SU-DHL-6 (cell line): Measurements from ENCODE around the gene NUMA1.

Experiments
- H2AFZ ChIP-seq: fragments of 200-600 bp; sonication (generic); 2 replicates; pipeline ENCODE4 v1.6.1; 2014; ENCODE audit warnings: low read depth, mild to moderate bottlenecking, moderate library complexity, mixed read lengths, antibody characterized with exemption, low read length; ENCODE audit not compliant: severe bottlenecking
- H3F3A ChIP-seq: fragments of 200-600 bp; shearing (Covaris generic); 2 replicates; pipeline ENCODE4 v1.6.0; 2016; ENCODE audit warnings: antibody characterized with exemption, mild to moderate bottlenecking; ENCODE audit not compliant: insufficient read depth
- H3K27ac ChIP-seq: fragments of 200-600 bp; sonication (generic); 2 replicates; pipeline ENCODE4 v1.5.1; 2016; ENCODE audit warnings: low read depth, mild to moderate bottlenecking, low read length, moderate library complexity, mixed read lengths
- H3K27me3 ChIP-seq: fragments of 200-600 bp; sonication (generic), shearing (Covaris generic); 2 replicates; pipeline ENCODE4 v1.6.0; 2014; ENCODE audit warnings: mild to moderate bottlenecking, low read length
- H3K36me3 ChIP-seq: fragments of 200-600 bp; sonication (generic); 2 replicates; pipeline ENCODE4 v1.6.1; 2014; ENCODE audit warnings: mild to moderate bottlenecking, low read length, mixed read lengths
- H3K4me2 ChIP-seq: fragments of 300-600, 200-600 bp; shearing (Covaris generic), sonication (generic); 2 replicates; pipeline ENCODE4 v1.6.0; 2014; ENCODE audit warnings: low read length, low read depth, mild to moderate bottlenecking; ENCODE audit not compliant: poor library complexity, severe bottlenecking
- H3K4me3 ChIP-seq: fragments of 200-600 bp; sonication (generic); 2 replicates; pipeline ENCODE4 v1.5.1; 2014; ENCODE audit warnings: antibody characterized with exemption, low read length, mild to moderate bottlenecking, mixed read lengths; ENCODE audit not compliant: insufficient read depth, poor library complexity, severe bottlenecking
- H3K79me2 ChIP-seq: fragments of 200-600 bp; sonication (generic); 2 replicates; pipeline ENCODE4 v1.6.1; 2014; ENCODE audit warnings: mild to moderate bottlenecking, low read length, moderate library complexity; ENCODE audit not compliant: insufficient read depth
- H3K9ac ChIP-seq: fragments of 200-600 bp; sonication (generic); 2 replicates; pipeline ENCODE4 v1.7.0; 2014; ENCODE audit warnings: mild to moderate bottlenecking, low read length
- H3K9me2 ChIP-seq: fragments of 200-600 bp; sonication (generic); replicated peaks from 2 replicates; pipeline ENCODE4 v1.6.1; 2014; ENCODE audit warnings: low read length; ENCODE audit not compliant: insufficient read depth
- H3K9me3 ChIP-seq: fragments of 200-600 bp; sonication (generic); 2 replicates; pipeline ENCODE4 v1.6.1; 2014; ENCODE audit warnings: low read length, mixed read lengths; ENCODE audit not compliant: insufficient read depth
- H4K20me1 ChIP-seq: fragments of 200-600 bp; sonication (generic); 2 replicates; pipeline ENCODE4 v1.6.1; 2014; ENCODE audit warnings: low read depth, mild to moderate bottlenecking, antibody characterized with exemption, low read length, moderate library complexity, mixed read lengths
- EZH2phosphoT487 ChIP-seq: fragments of 200-600 bp; sonication (generic), shearing (Covaris generic); conservative IDR thresholded peaks from 2 replicates; pipeline ENCODE4 v1.6.1; 2018; ENCODE audit warnings: mild to moderate bottlenecking, antibody characterized with exemption, low read length, moderate library complexity, mixed read lengths
- TF ChIP-seq, protein P1 (sequence below): fragments of 200-600 bp; sonication (generic); IDR thresholded peaks from one replicate; pipeline ENCODE4 v1.5.1; 2017; ENCODE audit warnings: antibody characterized with exemption, mild to moderate bottlenecking, low read length, moderate library complexity; ENCODE audit not compliant: insufficient read depth, poor library complexity, severe bottlenecking

Gene NUMA1

GRCh38 chr11:72012897-72013721 is 67.2 kb downstream of the NUMA1 start:
- Histone ChIP-seq H3K4me3 (no peak overlapping the region), H3K36me3 (peaks cover 5% of the 10 kb centered on the region; the same call in 1 of the 2 replicates), H3F3A (no peaks in the 10 kb centered on the region), H4K20me1 (no peaks in the 10 kb centered on the region), H2AFZ (no peak overlapping the region), H3K9me3 (no peaks in the 10 kb centered on the region), H3K9ac (no peak overlapping the region), H3K4me2 (no peak overlapping the region), H3K79me2 (no peaks in the 10 kb centered on the region), H3K9me2 (no peaks in the 10 kb centered on the region), H3K27me3 (no peaks in the 10 kb centered on the region), H3K27ac (no peak overlapping the region)
- no peak for TF ChIP-seq EZH2phosphoT487
- TF ChIP-seq, protein P1, sequence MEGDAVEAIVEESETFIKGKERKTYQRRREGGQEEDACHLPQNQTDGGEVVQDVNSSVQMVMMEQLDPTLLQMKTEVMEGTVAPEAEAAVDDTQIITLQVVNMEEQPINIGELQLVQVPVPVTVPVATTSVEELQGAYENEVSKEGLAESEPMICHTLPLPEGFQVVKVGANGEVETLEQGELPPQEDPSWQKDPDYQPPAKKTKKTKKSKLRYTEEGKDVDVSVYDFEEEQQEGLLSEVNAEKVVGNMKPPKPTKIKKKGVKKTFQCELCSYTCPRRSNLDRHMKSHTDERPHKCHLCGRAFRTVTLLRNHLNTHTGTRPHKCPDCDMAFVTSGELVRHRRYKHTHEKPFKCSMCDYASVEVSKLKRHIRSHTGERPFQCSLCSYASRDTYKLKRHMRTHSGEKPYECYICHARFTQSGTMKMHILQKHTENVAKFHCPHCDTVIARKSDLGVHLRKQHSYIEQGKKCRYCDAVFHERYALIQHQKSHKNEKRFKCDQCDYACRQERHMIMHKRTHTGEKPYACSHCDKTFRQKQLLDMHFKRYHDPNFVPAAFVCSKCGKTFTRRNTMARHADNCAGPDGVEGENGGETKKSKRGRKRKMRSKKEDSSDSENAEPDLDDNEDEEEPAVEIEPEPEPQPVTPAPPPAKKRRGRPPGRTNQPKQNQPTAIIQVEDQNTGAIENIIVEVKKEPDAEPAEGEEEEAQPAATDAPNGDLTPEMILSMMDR: no peak

GRCh38 chr11:72012091-72012630 is 68.2 kb downstream of the NUMA1 start:
- Histone ChIP-seq H2AFZ (no peak overlapping the region), H3K9me3 (no peaks in the 10 kb centered on the region), H3K9me2 (no peaks in the 10 kb centered on the region), H3K27me3 (no peaks in the 10 kb centered on the region), H3K4me3 (no peak overlapping the region), H3K9ac (no peak overlapping the region), H3K4me2 (no peak overlapping the region), H3K36me3 (peaks cover 8% of the 10 kb centered on the region; the same call in 1 of the 2 replicates), H4K20me1 (no peaks in the 10 kb centered on the region), H3K27ac (no peak overlapping the region), H3K79me2 (no peaks in the 10 kb centered on the region), H3F3A (no peaks in the 10 kb centered on the region)
- TF ChIP-seq, protein P1: no peak
- no peak for TF ChIP-seq EZH2phosphoT487

GRCh38 chr11:72010529-72011233 is 69.7 kb downstream of the NUMA1 start:
- H3K9ac ChIP-seq: no peak overlapping the region
- no peaks in the 10 kb centered on the region for H3K9me2 ChIP-seq
- no peak overlapping the region for H3K4me2 ChIP-seq
- H3K27me3 ChIP-seq: no peaks in the 10 kb centered on the region
- peaks cover 8% of the 10 kb centered on the region; the same call in 1 of the 2 replicates for H3K36me3 ChIP-seq
- H3F3A ChIP-seq: no peaks in the 10 kb centered on the region
- TF ChIP-seq, protein P1: no peak
- no peak for TF ChIP-seq EZH2phosphoT487
- no peaks in the 10 kb centered on the region for H3K9me3 ChIP-seq
- H3K4me3 ChIP-seq: no peak overlapping the region
- no peaks in the 10 kb centered on the region for H3K79me2 ChIP-seq
- H4K20me1 ChIP-seq: no peaks in the 10 kb centered on the region
- H3K27ac ChIP-seq: no peak overlapping the region
- no peak overlapping the region for H2AFZ ChIP-seq
